Measurements from ENCODE around the gene FHOD1. TPM values are rescaled to one million over a fixed set of nuclear protein-coding genes. Genes with fewer than 3 reads are reported as not detected.

Gene FHOD1
- total RNA-seq, 3 donors from 2014 or later: 64.0 to 86.6 (median 70.3) TPM

DNA sequence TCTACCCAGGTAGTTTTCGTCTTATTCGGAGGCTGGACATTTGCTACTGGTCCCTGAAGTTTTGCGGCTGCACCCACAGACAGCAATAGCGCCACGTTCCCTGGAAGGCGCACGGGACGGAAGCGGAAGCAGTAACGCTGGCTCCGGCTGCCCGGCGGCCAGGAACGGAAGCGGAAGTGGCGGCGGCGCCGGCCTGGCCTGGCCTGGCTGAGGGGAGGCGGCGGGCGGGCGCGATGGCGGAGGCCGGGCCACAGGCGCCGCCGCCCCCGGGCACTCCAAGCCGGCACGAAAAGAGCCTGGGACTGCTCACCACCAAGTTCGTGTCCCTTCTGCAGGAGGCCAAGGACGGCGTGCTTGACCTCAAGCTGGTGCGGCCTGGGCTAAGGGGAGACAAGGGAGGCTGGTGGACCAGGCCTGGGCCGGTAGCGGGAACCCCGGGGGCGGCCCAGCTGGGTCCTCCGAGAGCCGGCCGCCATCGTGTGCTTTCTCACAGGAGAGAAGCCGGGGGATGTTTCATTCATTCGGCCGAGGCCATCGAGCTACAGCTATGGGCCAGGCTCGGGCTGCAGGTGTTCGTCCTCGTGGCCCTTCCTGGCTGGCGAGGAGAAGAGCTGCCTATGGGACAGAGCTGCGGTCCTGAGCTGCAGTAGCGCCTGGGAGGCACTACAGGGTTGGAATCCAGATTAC, 55.1 kb downstream of the FHOD1 start, which contains the start of gene E2F4:
Gene E2F4 (plus strand): TSS at position 161 of the 687 bp plus-strand sequence. CDS start 73 bp downstream, at position 234.
- Mint-ChIP-seq H3K4me3 (peak within 1 kb of the TSS; percentile 94), H3K27me3 (ENCODE audit: low read depth) (peaks cover 2% of the 10 kb centered on the region), H3K4me1 (ENCODE audit: low read depth) (peaks cover 35% of the 10 kb centered on the region), H3K9me3 (no peaks in the 10 kb centered on the region), H3K36me3 (ENCODE audit: insufficient read depth) (peaks cover 29% of the 10 kb centered on the region)
- peak; percentile 80 for DNase-seq
- ATAC-seq: peak; percentile 99

DNA sequence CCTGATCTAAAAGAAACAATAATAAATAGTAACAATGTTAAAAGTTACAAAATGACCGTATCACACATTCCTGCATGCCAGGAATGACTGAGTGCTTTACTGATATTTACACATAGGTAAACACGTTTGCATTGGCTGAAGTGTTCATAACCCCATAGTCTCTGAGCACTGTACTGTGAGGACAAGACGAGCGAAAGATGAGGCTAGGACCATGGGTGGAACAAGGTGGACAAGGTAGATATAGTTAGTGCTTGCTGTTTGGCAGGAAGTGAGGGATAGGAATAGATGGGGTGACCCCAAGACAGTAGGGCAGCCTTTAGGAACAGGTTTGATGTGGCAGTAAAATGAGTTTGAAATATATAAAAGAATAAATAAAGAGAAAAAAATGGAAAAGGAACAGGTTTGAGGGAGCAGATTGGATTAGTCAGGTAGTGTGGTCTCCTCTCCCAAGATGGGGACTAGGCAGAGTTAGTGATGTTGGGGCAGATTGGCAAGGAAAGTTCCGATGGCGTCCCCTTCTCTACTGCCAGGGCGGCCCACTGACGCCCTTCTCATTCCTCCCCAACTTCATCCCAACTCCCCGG, 55.8 kb downstream of the FHOD1 start:
- Mint-ChIP-seq H3K27me3 (ENCODE audit: low read depth) (peaks cover 2% of the 10 kb centered on the region), H3K4me3 (peak overlapping the region; percentile 94), H3K36me3 (ENCODE audit: insufficient read depth) (peaks cover 24% of the 10 kb centered on the region), H3K9me3 (no peaks in the 10 kb centered on the region), H3K4me1 (ENCODE audit: low read depth) (peaks cover 31% of the 10 kb centered on the region)
- no peak for DNase-seq
- ATAC-seq: no peak

DNA sequence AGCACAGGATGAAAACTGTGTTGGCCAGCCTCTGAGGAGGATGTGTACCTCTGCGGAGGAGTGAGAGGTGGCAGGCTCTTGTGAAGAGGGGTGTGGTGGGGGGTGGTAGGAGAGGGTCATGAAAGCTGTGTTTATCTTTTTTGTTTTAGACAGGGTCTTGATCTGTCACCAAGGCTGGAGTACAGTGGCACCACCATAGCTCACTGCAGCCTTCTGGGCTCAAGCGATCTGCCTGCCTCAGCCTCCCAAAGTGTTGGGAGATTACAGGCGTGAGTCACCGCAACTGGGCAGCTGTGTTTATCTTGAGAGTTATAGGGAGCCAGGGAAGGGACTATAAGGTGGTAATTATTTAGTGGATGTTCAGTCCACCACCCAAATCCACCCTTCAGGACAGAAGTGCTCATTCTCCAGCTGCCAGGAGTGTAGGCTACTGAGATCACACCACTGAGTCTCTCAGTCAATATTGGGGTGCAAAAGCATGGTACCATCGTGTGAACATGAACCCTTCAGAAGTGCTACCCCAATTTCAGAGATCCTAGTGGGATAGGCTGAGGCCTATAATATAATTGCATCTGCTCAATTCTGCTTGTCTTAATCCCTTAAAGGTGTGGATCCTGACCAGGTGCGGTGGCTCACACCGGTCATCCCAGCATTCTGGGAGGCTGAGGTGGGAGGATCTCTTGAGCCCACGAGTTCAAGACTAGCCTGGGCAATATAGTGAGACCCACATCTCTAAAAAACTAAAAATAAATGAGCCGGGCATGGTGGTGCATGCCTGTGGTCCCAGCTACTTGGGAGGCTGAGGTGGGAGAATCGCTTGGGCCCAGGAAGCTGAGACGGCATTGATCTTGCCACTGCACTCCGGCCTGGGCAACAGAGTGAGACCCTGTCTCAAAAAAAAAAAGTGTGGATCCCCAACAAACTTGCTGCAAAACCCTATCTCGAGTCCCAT, 56.6 kb downstream of the FHOD1 start:
- Mint-ChIP-seq H3K9me3 (no peaks in the 10 kb centered on the region), H3K36me3 (ENCODE audit: insufficient read depth) (peaks cover 16% of the 10 kb centered on the region), H3K4me1 (ENCODE audit: low read depth) (peaks cover 26% of the 10 kb centered on the region), H3K4me3 (peak overlapping the region; percentile 94), H3K27me3 (ENCODE audit: low read depth) (peaks cover 2% of the 10 kb centered on the region)
- no peak for ATAC-seq
- DNase-seq: no peak

DNA sequence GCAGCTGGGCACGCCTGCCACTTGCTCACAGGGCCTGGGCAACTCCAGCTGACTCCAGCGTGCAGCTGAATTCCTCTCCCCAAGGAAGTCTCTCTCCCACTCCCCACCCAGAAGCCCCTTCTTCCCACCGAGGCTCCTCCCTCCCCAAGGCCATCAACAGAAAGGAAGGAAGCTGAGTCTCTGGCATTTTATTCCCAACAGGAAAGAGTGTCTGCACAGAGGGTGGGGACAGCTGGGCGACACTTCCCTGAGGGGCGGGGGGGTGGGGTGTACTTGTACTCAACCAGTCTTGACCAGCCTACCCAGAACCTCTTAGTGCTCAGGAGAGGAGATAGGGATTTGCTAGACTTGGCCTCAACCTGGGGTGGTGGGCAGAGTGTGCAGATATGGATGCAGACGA, 57.2 kb downstream of the FHOD1 start, which contains the start of gene EXOC3L1:
Gene EXOC3L1 (minus strand): TSS at position 96 of the 400 bp plus-strand sequence. CDS start 460 bp downstream, outside the sequence.
- peak within 1 kb of the TSS; percentile 94 for H3K4me3 Mint-ChIP-seq
- H3K9me3 Mint-ChIP-seq: no peaks in the 10 kb centered on the region
- H3K36me3 Mint-ChIP-seq (ENCODE audit: insufficient read depth): peaks cover 11% of the 10 kb centered on the region
- peaks cover 4% of the 10 kb centered on the region for H3K27me3 Mint-ChIP-seq (ENCODE audit: low read depth)
- ATAC-seq (no peak), DNase-seq (no peak)
- peaks cover 29% of the 10 kb centered on the region for H3K4me1 Mint-ChIP-seq (ENCODE audit: low read depth)

DNA sequence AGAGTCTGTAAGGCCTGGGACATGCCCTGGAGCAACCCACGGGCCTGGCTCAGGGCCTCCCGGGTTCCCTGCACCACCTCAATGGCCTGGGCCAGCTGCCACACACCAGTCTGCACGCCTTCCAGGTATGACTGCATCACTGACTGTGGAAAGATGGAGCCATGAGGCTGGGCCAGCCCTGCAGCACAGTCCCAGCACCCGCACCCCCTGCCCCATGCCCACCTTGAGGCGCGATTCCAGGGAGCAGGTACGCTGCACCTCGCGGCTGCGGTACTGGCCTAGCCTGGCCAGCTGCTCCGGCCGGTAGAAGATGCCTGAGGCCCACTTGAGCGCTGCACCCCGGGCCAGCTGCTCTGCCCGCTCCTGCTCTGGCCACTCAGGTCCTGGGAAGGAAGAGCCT, 58.5 kb downstream of the FHOD1 start:
- Mint-ChIP-seq H3K9me3 (no peaks in the 10 kb centered on the region), H3K4me3 (no peak overlapping the region), H3K27me3 (ENCODE audit: low read depth) (peaks cover 4% of the 10 kb centered on the region), H3K36me3 (ENCODE audit: insufficient read depth) (peaks cover 7% of the 10 kb centered on the region), H3K4me1 (ENCODE audit: low read depth) (peaks cover 29% of the 10 kb centered on the region)
- no peak for DNase-seq
- no peak for ATAC-seq

DNA sequence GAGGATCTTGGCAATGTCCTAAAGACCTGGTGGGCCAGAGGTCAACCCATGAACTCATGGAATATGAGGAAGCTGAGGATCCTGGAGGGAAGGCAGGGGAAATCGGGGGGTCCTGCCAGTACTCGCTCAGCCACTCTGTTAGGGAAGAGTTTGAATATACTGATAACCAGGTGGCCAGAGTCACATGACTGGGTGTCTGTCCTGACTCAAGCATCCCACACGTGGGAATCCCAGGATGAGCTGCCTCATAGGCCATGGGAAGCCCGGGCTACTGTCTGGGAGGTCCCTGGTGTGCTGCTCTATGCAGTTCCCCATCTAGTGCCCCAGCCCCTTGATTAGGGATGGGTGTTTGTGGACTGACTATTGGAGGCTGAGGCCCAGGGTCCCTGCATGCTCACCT, 59.0 kb downstream of the FHOD1 start:
- H3K36me3 Mint-ChIP-seq (ENCODE audit: insufficient read depth): peaks cover 5% of the 10 kb centered on the region
- peaks cover 4% of the 10 kb centered on the region for H3K27me3 Mint-ChIP-seq (ENCODE audit: low read depth)
- no peak overlapping the region for H3K4me3 Mint-ChIP-seq
- DNase-seq (no peak), ATAC-seq (no peak)
- no peaks in the 10 kb centered on the region for H3K9me3 Mint-ChIP-seq
- H3K4me1 Mint-ChIP-seq (ENCODE audit: low read depth): peaks cover 24% of the 10 kb centered on the region

DNA sequence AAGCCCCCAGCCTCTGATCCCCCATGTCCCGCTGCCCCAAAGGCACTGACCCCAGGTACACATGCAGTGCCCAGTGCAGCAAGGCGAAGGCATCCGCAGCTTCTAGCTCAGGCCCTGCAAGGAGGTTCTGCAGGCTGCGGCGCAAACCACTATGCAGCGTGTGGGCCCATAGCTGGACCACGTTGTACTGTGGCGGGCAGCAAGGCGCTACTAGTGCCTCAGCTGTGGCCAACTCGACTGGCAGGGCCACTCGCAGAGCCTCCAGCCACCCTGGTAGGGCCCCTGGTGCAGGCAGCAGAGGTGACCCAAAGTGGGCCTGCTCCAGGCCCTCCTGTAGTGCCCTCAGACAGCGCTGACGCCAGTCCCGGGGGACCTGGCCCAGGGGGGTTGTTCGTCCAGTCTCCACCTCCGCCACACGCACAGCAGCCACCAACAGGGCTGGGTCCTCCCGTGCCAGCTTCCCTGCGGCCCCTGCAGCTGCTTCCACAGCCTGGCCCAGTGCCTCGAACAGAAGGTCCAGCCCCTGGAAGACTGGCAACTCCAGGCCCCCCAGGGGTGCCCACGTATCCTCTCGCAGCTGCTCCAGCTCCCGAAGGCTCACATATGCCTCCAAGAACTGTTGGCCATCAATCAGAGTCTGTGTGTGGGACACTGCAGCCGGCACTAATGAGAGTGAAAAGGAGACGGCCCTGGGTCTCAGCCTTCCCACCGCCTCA, 59.9 kb downstream of the FHOD1 start:
- DNase-seq: no peak
- Mint-ChIP-seq H3K9me3 (no peaks in the 10 kb centered on the region), H3K4me3 (no peak overlapping the region), H3K27me3 (ENCODE audit: low read depth) (peaks cover 4% of the 10 kb centered on the region), H3K4me1 (ENCODE audit: low read depth) (peaks cover 18% of the 10 kb centered on the region), H3K36me3 (ENCODE audit: insufficient read depth) (no peaks in the 10 kb centered on the region)
- no peak for ATAC-seq

DNA sequence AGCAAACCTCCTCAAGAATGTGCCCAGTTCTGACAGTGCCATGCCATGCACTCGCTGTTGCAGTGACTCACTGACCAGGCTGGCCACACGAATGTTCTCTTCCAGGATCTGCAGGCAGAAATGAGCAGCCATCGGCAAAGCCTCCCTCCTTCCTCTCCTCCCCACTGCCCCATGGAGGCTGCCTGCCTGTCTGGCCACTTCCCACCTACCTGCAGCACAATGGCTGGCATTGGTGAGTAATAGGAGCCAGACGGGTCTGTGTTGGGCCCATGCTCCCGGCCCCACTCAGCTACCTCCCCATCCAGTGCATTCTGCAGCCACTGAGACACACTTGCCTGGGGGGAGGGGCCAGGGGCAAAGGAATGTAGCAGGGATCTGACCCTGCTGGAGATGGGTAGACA, 60.7 kb downstream of the FHOD1 start:
- no peak for ATAC-seq
- DNase-seq: no peak
- no peaks in the 10 kb centered on the region for H3K9me3 Mint-ChIP-seq
- no peak overlapping the region for H3K4me3 Mint-ChIP-seq
- H3K4me1 Mint-ChIP-seq (ENCODE audit: low read depth): peaks cover 15% of the 10 kb centered on the region
- H3K36me3 Mint-ChIP-seq (ENCODE audit: insufficient read depth): no peaks in the 10 kb centered on the region
- peaks cover 4% of the 10 kb centered on the region for H3K27me3 Mint-ChIP-seq (ENCODE audit: low read depth)

DNA sequence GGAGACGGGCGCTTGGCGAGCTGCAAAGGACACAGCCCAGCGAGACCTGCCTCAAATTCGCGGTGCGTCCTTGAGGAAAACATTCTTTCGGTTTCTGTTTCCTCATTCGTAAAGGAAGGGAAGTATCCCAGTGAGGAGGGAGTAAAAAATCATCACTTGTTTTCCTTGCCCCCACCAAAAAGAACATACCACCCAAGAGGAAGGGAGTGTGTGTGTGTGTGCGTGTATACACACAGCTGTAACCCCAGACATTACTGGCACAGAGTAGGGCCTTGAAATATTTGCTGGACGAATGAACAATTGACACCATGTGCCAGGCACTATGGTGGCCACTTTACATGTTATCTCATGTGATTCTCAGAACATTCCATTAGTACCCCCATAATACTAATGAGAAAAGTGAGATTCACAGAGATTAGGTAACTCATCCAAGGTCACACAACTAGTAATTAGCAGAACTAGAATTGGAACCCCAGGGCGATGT, 61.6 kb downstream of the FHOD1 start:
- Mint-ChIP-seq H3K4me1 (ENCODE audit: low read depth) (peaks cover 12% of the 10 kb centered on the region), H3K4me3 (peak overlapping the region; percentile 83), H3K27me3 (ENCODE audit: low read depth) (peaks cover 4% of the 10 kb centered on the region), H3K36me3 (ENCODE audit: insufficient read depth) (no peaks in the 10 kb centered on the region), H3K9me3 (no peaks in the 10 kb centered on the region)
- ATAC-seq (no peak), DNase-seq (no peak)

DNA sequence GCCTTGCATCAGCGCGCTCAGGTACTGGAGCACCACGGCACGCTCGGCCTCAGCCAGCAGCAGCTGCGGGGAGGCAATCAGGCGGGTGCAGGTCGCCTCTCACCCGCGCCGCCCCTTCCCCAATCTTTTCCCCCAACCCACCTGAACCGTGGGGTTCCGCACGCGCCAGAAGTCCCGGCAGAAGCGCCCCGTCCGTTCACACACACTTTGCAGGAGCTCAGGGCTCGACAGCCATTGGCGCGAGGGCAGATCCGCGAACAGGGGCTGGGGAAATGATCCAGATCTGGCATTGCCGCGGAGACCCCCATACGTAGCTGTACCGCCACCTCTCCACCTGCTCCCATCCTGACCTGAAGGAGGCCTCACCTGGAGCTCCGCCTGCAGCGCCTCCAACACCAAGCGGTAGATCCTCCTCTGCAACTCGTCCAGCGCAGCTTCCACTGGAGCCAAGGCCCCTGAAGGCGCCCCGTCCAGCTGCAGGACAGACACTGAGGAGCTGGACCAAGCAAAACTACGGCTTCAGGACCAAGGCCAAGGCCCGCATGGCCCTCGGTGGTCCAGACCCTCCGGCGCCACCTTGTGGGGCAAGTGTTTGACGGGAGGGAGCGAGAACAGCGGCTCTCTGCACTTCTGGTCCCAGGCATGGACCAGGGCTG, 62.2 kb downstream of the FHOD1 start:
- Mint-ChIP-seq H3K4me3 (peak overlapping the region; percentile 83), H3K27me3 (ENCODE audit: low read depth) (peaks cover 4% of the 10 kb centered on the region), H3K4me1 (ENCODE audit: low read depth) (peaks cover 12% of the 10 kb centered on the region), H3K36me3 (ENCODE audit: insufficient read depth) (no peaks in the 10 kb centered on the region), H3K9me3 (no peaks in the 10 kb centered on the region)
- ATAC-seq (peak; percentile 25 to 27), DNase-seq (peak; percentile 78)

DNA sequence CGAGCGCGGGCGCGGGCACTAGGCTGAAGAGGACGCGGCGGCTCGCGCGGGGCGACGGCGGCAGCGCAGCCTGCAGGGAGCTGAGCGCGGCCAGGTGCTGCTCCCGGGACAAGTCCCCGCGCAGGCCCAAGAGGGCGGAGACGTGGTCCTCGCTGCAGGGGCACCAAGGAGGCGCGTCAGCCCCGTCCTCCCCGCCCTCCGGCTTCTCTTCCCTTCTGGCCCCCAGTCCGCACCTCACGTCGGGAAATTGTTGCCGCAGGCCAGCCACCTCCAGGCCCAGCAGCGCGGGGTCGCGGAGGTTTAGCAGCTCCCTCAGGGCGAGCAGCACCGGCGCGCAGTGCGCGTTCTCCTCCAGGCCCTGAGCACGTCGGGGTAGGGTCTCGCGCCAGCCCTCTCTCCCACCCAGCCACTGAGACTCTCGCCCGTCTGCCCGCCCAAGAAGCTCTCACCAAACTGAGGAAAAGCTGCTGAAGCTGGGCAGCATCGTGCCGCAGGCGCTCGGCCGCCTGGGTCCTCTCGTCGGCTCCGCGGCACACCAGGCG, 62.8 kb downstream of the FHOD1 start:
- Mint-ChIP-seq H3K4me3 (peak overlapping the region; percentile 83), H3K4me1 (ENCODE audit: low read depth) (peaks cover 12% of the 10 kb centered on the region), H3K27me3 (ENCODE audit: low read depth) (peaks cover 4% of the 10 kb centered on the region), H3K36me3 (ENCODE audit: insufficient read depth) (no peaks in the 10 kb centered on the region), H3K9me3 (no peaks in the 10 kb centered on the region)
- no peak for DNase-seq
- ATAC-seq: peak; percentile 3 to 15

DNA sequence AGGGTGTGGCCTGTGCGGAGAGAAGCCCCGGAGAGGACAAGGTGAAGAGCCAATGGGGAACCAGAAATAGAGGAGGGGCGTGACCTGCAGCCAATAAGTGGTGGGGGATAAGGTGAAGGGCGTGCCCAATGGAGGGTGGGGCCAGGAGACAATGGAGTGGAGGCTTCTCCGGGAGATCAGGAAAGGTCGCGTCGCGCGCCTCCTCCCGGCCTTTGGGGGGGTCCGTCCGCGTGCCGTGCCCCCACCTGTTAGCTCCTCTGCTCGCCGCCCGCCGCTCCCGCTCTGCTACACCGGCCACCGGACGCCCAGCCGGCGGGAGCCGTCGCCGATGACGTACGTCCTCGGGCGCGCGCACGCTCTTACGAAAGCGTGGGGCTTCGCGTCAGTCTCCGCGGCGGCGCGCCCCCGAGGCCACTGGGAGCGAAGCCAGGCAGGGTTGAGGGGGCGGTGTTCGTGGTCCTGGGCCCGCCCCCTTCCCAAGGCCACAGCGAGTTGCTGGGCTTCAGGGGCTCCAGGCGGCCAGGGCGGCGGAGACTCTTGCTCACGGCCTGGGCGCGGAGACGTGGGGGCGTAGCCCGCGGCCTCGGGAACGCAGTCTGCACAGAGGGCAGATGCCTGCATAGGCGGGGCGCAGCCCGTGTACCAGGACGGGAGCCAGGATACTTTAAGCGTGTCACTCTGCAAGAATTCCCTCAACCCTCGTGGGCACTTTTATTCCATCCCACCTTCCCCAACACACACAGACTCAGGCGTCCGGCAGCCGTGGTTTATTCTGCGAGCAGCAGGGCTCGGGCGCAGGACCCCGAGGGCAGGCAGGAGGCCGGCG, 63.4 kb downstream of the FHOD1 start, which contains the start of gene MATCAP1:
Gene MATCAP1 (minus strand): TSS at position 337 of the 826 bp plus-strand sequence. CDS start 3,353 bp downstream, outside the sequence.
- Mint-ChIP-seq H3K4me3 (peak within 1 kb of the TSS; percentile 83), H3K9me3 (no peaks in the 10 kb centered on the region), H3K27me3 (ENCODE audit: low read depth) (peaks cover 5% of the 10 kb centered on the region), H3K36me3 (ENCODE audit: insufficient read depth) (no peaks in the 10 kb centered on the region), H3K4me1 (ENCODE audit: low read depth) (peaks cover 12% of the 10 kb centered on the region)
- ATAC-seq (peak; percentile 95 to 96), DNase-seq (peak; percentile 88)

All from activated T-cell treated with anti-CD3 and anti-CD28 coated beads, Interleukin-2, amount 50 U/mL, for 4 hours (primary cell).